Breast epithelium (tissue), 3 donors: ENCODE results near the gene MBIP.

Source experiments
- CTCF ChIP-seq, 3 donors: fragments of 450-650 bp; IDR thresholded peaks; one replicate each; pipeline ENCODE4 v1.5.1; 2016 to 2017; ENCODE audit warnings: antibody characterized with exemption in 3 of 3, mild to moderate bottlenecking in 3 of 3, moderate library complexity in 3 of 3
- POLR2A ChIP-seq: fragments of 450-650 bp; IDR thresholded peaks from one replicate; pipeline ENCODE4 v1.6.1; 2016; ENCODE audit warnings: antibody characterized with exemption, mild to moderate bottlenecking, moderate library complexity

- no peak for TF ChIP-seq CTCF (IDR thresholded peaks at IDR 0.05)
- TF ChIP-seq POLR2A, result no peak
These were observed 19.4 kb upstream of the MBIP start for GRCh38 chr14:36339816-36340215.
